ENCODE data around the gene DDX56. TPM values are rescaled to one million over a fixed set of nuclear protein-coding genes. Genes with fewer than 3 reads are reported as not detected.
"Not testable (repeated sequence)": the region's sequence is repeated elsewhere in the genome, so short reads cannot be mapped to it uniquely, and the experiment has no call there.

Gene DDX56
- total and polyA plus RNA-seq, 2 experiments from 2014 or later = 62.1 to 65.2 TPM

GRCh38 chr7:44564606-44565005 is 9.1 kb downstream of the DDX56 start:
- DNase-seq (ENCODE audit: low read depth in 1 of 2, low spot score in 1 of 2) = no peak
- Histone ChIP-seq H3K27ac (peak overlapping the region; percentile 12), H3K9me3 (ENCODE audit: low read depth) (no peaks in the 10 kb centered on the region), H3K27me3 (no peaks in the 10 kb centered on the region), H3K4me1 (ENCODE audit: low read depth) (no peaks in the 10 kb centered on the region), H3K4me3 (no peak overlapping the region), H3K36me3 (peaks cover 33% of the 10 kb centered on the region)
- TF ChIP-seq CTCF (IDR thresholded peaks at IDR 0.05; ENCODE audit: low read depth, low read length) = no peak

DNA sequence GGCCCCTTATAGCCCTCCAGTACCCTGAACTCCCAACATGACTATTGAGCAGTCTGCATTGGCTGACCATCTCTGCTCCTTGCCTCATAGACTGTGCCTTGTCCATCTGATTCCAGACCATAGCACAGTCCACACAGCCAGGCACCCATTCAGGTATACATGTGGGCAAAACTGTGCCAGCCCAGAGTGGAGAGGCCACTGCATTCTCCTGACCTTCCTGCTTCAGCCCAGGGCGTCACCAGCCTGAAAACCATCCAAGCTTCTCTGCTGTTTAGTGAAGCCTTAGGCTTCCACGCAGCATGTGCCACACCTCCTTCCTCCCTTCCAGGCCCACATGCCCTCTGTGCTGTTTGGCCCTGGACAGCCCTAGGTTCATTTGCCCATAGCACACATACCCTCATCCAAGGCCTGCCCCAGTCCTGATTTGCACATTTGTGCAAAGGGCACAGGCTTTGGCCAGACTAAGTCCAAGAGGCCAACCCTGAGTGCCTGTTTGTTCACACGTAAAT is 10.5 kb downstream of the DDX56 start:
- no peak for DNase-seq (ENCODE audit: low read depth in 1 of 2, low spot score in 1 of 2)
- H3K9me3 ChIP-seq (ENCODE audit: low read depth) = no peaks in the 10 kb centered on the region
- no peaks in the 10 kb centered on the region for H3K4me1 ChIP-seq (ENCODE audit: low read depth)
- H3K27ac ChIP-seq = peak overlapping the region; percentile 13
- H3K27me3 ChIP-seq = no peaks in the 10 kb centered on the region
- H3K4me3 ChIP-seq = no peak overlapping the region
- H3K36me3 ChIP-seq = peaks cover 21% of the 10 kb centered on the region
- TF ChIP-seq CTCF (IDR thresholded peaks at IDR 0.05; ENCODE audit: low read depth, low read length) = no peak

GRCh38 chr7:44562622-44562962 is 11.1 kb downstream of the DDX56 start:
- H3K27ac ChIP-seq; DNase-seq (ENCODE audit: low read depth in 1 of 2, low spot score in 1 of 2); H3K27me3 ChIP-seq; H3K4me1 ChIP-seq (ENCODE audit: low read depth); H3K9me3 ChIP-seq (ENCODE audit: low read depth); H3K4me3 ChIP-seq: not testable (repeated sequence)
- H3K36me3 ChIP-seq = peaks cover 16% of the 10 kb centered on the region

GRCh38 chr7:44561962-44562621 is 11.6 kb downstream of the DDX56 start:
- H3K36me3 ChIP-seq = peaks cover 12% of the 10 kb centered on the region
- H3K27ac ChIP-seq = no peak overlapping the region
- no peak for TF ChIP-seq CTCF (IDR thresholded peaks at IDR 0.05; ENCODE audit: low read depth, low read length)
- peak in 1 of 2 donors; percentile 55 for DNase-seq (ENCODE audit: low read depth in 1 of 2, low spot score in 1 of 2)
- no peaks in the 10 kb centered on the region for H3K4me1 ChIP-seq (ENCODE audit: low read depth)
- H3K9me3 ChIP-seq (ENCODE audit: low read depth) = no peaks in the 10 kb centered on the region
- H3K27me3 ChIP-seq = no peaks in the 10 kb centered on the region
- H3K4me3 ChIP-seq = no peak overlapping the region

GRCh38 chr7:44561481-44561880 is 12.2 kb downstream of the DDX56 start:
- DNase-seq (ENCODE audit: low read depth in 1 of 2, low spot score in 1 of 2) = no peak
- no peak overlapping the region for H3K4me3 ChIP-seq
- H3K27ac ChIP-seq = no peak overlapping the region
- H3K4me1 ChIP-seq (ENCODE audit: low read depth) = no peaks in the 10 kb centered on the region
- no peaks in the 10 kb centered on the region for H3K27me3 ChIP-seq
- H3K36me3 ChIP-seq = peaks cover 6% of the 10 kb centered on the region
- TF ChIP-seq CTCF (IDR thresholded peaks at IDR 0.05; ENCODE audit: low read depth, low read length) = no peak
- no peaks in the 10 kb centered on the region for H3K9me3 ChIP-seq (ENCODE audit: low read depth)

GRCh38 chr7:44559485-44559884 is 14.2 kb downstream of the DDX56 start:
- H3K9me3 ChIP-seq (ENCODE audit: low read depth) = no peaks in the 10 kb centered on the region
- no peaks in the 10 kb centered on the region for H3K27me3 ChIP-seq
- H3K27ac ChIP-seq = no peak overlapping the region
- H3K36me3 ChIP-seq = no peaks in the 10 kb centered on the region
- no peaks in the 10 kb centered on the region for H3K4me1 ChIP-seq (ENCODE audit: low read depth)
- H3K4me3 ChIP-seq = no peak overlapping the region
- DNase-seq (ENCODE audit: low read depth in 1 of 2, low spot score in 1 of 2) = no peak
- TF ChIP-seq CTCF (IDR thresholded peaks at IDR 0.05; ENCODE audit: low read depth, low read length) = no peak

Measured in cardiac muscle cell (in vitro differentiated cells and primary cell).